Measurements from ENCODE around the gene SLC24A3.

GRCh38 chr20:19522071-19522801 is 309.8 kb downstream of the SLC24A3 start:
- no peak for TF ChIP-seq CTCF (IDR thresholded peaks at IDR 0.05)
- TF ChIP-seq POLR2A (IDR thresholded peaks at IDR 0.05) = no peak
